EH (cell line): ENCODE results near the gene TARS1.

Experiments used
- DNase-seq: peaks from one replicate; pipeline ENCODE4 v3.0.0-alpha.2; 2015; ENCODE audit warnings: low read depth

Gene TARS1

GRCh38 chr5:33439905-33440481 is 772 bp upstream of the TARS1 start:
- DNase-seq = no peak

GRCh38 chr5:33441241-33442177 is 744 bp downstream of the TARS1 start:
- peak; percentile 73 for DNase-seq

- DNase-seq = no peak
Observed at GRCh38 chr5:33444542-33444941, 3.8 kb downstream of the TARS1 start.

DNA sequence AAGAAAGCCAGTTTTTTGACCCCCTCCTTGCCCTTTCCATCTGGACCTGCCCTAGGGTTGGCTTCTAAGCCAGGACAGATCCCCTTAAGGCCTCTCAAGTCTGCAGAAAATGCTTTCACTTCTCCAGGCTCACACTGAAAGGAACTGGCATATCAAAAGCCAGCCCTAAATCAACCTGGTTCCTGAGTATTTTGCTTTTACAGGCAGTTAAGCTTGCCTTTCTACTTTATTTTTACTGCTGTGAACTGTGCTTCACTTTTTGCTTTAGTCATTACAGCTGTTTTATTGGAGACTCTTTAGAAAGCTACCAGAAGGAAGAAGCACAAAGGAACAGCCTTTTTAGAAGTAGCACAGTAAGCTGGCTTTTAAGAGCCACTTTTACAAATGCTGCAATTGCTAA is 5.0 kb downstream of the TARS1 start:
- no peak for DNase-seq

DNA sequence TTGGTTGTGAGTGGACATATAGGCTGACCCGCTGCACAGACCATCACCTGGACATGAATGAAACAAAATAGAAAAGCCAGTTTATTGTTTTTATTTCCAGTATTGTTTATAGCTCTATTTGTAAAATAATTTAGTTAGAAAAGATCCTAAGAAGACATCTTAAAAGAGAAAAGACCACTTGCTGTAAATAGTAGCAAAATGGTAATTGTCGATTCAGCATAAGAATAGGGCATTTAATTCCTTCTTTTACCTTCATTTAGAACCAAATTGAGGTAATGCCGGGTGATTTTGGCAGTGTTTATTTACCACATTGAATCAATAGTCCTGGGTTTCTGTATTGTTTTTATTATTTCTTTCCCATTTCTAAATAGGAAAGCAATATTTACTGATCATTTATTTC is 7.4 kb downstream of the TARS1 start:
- DNase-seq = no peak

DNA sequence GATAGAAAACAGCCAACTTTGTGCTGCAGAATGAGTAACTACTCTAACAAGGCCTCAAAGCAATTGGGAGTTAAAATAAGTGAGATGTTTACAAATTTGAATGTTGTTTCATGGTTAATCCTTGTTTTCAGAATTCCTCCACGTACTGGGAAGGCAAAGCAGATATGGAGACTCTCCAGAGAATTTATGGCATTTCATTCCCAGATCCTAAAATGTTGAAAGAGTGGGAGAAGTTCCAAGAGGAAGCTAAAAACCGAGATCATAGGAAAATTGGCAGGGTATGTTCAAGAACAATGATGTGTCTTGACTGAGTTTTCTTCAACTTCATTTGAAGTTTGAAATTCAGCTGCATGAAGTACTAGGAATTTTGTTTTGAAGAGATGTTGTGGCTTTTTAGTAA is 16.4 kb downstream of the TARS1 start:
- peak; percentile 81 for DNase-seq

DNA sequence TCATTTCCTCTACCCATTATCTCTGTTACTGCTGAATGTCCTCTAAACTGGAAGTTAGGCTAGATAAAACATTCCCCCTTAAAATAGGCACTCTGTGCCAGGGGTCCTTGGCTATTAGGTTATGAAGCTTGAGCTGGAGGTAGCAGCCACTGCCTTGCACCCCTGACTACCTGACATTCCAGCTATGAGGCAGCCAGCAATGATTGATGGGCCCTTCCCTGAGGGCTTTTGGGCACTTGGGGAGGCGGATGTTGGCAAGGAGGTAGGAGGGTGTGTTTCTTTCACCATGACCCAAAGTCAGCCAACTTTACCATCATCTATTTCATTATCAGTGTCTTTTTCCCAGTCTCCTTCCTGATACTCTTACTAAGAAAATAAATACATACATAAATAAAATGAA is 17.1 kb downstream of the TARS1 start:
- no peak for DNase-seq

DNA sequence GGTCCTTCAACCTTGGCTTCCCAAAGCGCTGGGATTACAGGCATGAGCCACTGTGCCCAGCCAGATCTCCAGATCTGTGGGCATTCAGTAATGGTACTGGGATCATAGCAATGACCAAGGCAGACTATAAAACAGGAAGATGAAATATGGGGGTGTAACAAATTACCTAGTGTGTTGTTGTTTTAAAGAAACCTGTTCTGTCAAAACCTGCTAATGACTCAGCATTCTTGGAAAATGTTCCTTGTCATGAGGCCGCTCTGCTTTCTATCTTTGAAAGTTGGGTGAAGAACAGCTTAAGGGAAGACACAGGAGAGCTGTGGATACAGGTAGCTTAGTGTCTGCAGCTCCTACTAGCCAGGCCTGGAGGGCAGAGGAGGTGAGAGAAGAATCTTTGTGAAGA is 19.4 kb downstream of the TARS1 start:
- no peak for DNase-seq

GRCh38 chr5:33462456-33462855 is 21.7 kb downstream of the TARS1 start:
- DNase-seq = no peak

GRCh38 chr5:33465120-33465519 is 24.4 kb downstream of the TARS1 start:
- no peak for DNase-seq

GRCh38 chr5:33468775-33469435 is 28.1 kb downstream of the TARS1 start:
- DNase-seq = no peak

- DNase-seq = no peak
Observed at GRCh38 chr5:33470544-33470943, 29.8 kb downstream of the TARS1 start.

GRCh38 chr5:33472805-33473409 is 32.1 kb downstream of the TARS1 start:
- DNase-seq = no peak

GRCh38 chr5:33474004-33474403 is 33.2 kb downstream of the TARS1 start:
- no peak for DNase-seq

DNA sequence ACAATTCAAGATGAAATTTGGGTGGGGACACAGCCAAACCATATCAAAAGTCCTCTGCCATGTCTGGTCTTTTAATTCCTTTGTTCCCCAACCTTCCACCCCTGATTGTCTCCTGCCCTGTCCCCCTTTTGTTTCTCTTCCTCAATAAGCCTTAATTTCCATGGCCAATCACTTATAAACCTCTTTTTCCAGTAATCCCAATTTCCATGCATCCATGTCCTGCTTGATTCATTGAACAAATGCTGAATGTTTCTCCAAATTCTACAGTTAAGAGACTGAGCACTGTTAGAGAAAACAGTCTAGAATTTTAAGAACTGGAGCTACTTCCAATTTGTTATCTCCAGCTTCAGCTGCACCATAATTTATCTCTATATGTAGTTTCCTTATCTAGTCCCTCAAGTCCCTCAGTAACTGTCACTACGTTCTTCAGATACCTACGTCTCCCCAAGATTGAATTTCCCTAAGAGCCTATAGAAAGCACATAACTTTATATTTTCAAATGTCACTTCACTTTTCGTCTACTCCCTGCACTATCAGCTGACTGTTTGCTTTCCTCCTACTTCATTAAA is 34.2 kb downstream of the TARS1 start:
- DNase-seq = no peak

DNA sequence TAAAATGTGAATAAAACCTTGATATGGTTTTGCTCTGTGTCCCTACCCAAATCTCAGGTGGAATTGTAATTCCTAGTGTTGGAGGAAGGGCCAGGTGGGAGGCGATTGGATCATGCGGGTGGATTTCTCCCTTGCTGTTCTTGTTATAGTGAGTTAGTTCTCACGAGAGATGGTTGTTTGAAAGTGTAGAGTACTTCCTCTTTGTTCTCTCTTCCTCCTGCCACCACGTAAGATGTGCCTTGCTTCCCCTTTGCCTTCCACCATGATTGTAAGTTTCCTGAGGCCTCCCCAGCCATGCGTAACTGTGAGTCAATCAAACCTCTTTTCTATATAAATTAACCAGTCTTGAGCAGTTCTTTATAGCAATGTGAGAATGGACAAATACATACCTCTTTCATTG is 34.9 kb downstream of the TARS1 start:
- no peak for DNase-seq

DNA sequence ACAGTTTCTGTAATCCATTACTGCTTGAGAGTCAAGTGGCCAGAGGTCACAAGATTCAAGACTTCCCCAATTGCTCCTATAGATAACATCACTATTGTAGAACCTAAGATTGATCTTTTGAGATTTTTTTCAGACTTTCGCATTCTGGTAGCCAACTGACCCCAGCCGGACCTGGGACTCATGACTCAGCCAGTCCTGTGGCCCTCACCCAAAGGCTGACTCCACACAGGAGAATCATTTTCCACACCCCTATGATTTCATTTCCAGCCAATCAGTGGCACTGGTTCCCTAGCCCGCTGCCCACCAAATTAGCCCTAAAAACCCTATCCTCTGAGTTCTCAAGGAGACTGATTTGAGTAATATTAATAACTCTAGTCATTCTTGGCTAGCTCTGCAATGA is 36.2 kb downstream of the TARS1 start:
- DNase-seq = no peak

GRCh38 chr5:33477816-33478215 is 37.1 kb downstream of the TARS1 start:
- no peak for DNase-seq

DNA sequence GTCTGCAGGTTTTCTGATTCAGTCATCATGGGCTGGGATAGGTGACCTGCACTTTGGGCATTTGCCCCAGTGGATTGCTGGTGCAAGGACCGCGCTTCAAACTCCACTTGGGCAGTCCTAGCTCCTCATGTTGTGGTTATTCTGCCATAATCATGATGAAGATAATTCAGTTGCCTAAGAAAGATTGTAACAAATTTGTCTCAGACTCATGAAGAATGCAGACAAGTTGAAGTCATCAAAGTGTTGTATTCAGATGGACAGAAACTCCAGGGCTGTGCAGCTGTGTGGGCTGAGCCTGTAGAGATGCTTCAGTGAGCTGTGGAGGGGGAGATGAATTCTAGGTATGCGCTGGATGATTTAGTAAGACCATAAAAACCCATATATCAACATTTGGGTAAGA is 38.5 kb downstream of the TARS1 start:
- peak; percentile 83 for DNase-seq

DNA sequence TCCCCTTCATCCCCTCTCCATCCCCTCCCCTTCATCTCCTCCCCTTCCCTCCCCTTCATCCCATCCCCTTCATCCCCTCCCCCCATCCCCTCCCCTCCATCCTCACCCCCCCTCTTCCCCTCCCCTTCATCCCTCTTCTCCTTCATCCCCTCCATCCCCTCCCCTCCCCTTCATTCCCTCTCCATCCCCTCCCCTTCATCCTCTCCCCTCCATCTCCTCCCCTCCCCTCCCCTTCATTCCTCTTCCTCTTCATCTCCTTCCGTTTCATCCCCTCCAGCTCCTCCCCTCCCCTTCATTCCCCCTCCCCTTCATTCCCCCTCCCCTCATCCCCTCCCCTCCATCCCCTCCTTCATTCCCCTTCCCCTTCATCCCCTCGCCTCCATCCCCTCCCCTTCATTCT is 40.1 kb downstream of the TARS1 start:
- no peak for DNase-seq

DNA sequence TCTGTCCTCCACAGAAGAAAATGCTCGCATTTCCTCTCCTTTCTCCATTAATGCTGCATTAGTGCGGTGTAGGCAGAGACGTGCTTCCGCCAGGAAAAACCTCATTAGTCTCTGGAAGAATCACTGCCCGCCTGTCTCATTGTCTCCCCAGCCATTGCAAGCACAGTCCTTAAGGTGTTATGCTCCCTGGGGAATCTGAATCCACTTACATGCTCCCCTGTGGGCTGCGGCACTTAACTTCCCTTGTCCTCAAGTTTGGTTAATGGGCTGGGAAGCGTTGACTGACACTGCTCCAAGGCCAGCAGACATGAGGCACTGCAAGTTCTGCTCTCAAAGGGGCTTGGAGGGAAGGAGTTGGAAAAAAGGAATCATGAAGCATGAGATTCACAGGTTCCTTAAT is 41.6 kb downstream of the TARS1 start:
- no peak for DNase-seq

- DNase-seq = peak; percentile 9
Observed at GRCh38 chr5:33487236-33487635, 46.5 kb downstream of the TARS1 start.
